Measurements from ENCODE around the gene GGNBP2. TPM values are rescaled to one million over a fixed set of nuclear protein-coding genes. Genes with fewer than 3 reads are reported as not detected.

Gene GGNBP2
- total RNA-seq, 1 experiment from 2014 or later: 54.1 TPM

GRCh38 chr17:36550491-36551417 is 6.0 kb downstream of the GGNBP2 start:
- DNase-seq (ENCODE audit: low read depth): no peak

DNA sequence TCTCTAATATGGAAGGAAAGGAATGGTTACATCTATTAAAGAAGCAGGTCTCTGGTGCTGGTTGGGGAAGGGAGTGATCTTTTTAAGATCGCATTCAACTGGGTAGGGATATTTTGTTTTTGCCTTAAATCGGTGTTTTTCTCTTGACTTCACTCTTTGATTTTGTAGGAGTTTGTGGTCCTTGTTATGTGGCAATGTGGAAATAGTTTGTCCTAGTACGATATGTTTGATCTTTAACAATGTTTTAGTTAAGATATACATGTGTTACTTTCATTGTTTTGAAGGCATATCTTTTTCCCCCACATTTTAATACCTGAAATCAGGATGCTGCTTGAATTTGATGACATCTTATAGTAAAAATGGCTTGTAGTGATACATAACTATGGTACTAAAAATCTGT is 8.7 kb downstream of the GGNBP2 start:
- no peak for DNase-seq (ENCODE audit: low read depth)

GRCh38 chr17:36566081-36566480 is 21.4 kb downstream of the GGNBP2 start:
- DNase-seq (ENCODE audit: low read depth): no peak

DNA sequence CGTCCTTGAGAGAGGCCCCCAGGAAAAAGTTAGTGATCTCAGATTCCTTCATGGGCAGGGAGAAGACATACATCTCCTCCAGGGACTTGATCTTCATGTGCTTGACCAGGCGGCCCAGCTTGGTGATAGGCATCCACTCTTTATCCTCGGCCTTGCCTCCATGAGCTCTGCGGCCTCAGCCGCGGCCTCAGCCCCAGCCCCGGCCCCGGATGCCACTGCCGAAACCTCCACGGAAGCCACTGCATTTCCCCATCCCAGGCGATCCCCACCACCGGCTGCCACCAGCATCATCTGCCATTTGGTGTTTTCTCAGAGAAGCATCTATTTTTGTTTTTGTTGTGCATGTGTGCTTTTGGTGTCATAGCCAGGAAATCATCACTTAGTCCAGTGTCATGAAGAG is 30.3 kb downstream of the GGNBP2 start:
- no peak for DNase-seq (ENCODE audit: low read depth)

DNA sequence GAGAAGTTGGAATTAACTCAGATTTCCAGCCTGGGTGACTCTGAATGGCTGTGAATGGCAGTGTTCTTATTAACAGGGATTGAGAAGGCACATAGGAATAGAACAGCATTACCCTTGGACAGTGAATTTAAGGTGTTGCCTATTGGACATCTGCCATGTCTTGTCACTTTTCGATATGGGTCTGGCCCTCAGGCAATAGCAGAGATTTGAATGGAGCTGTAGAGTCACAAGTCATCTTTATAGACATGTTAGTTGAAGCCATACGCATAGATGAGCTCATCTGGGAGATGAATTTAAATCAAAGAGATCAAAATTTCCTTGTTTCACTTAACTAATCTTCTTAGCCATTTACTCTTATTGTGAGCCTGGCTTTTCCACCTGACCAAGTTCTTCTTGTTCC is 32.1 kb downstream of the GGNBP2 start:
- DNase-seq (ENCODE audit: low read depth): no peak

DNA sequence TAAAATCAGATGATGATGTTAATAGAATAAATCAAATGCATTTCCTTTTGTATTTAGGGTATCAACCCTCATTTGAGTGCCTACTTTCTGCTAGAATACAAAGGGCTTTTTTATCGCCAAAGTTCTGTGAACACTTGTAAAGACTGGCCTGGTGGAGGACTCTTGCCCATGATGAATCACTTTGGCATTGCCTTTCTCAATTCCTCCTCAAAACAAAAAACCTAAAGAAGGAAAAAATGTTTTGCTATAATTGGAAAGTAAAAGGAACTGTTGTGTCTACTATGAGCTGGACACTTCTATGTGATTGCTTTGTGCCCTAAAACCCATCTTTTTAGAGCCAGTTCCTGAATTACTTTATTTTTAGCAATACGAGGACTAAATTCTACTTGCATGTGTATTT is 34.0 kb downstream of the GGNBP2 start:
- DNase-seq (ENCODE audit: low read depth): no peak

DNA sequence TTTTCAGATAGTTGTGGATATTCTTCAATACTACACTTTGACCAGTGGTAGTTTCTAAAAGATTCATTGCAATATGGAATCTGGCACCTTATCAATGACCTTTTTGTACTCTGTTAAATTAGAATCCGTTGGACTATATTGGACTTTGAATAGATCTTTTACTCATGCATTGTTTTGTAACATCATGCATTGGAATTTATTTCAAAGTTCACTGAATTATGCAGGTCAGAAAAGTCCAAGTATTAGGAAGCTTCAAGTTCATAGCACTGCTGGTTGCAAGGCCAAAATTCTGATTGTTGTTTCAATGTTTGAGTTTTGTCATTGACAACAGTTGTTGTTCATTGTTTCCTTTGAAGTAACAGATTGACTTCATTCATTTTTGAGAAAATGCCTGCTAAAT is 39.1 kb downstream of the GGNBP2 start:
- no peak for DNase-seq (ENCODE audit: low read depth)

DNA sequence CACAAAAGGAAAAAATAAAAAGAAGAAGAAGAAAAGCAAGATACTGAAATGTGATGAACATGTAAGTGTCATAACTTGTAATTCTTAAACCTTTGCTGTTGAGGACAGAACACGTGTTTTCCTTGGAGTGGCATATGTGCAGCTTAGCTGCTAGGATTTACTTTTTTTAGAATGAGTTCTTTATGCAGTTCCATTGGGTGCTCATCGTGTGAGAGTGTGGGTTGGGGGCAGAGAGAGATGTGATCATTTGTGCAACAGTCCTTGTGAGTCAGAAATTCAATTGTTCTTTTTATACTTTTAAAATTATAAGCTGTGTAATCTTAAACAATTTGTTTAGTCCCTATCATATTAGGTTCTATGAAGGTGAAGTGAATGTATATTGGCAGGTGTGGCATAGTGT is 41.4 kb downstream of the GGNBP2 start:
- no peak for DNase-seq (ENCODE audit: low read depth)

GRCh38 chr17:36590082-36590481 is 45.4 kb downstream of the GGNBP2 start:
- DNase-seq (ENCODE audit: low read depth): no peak

- peak; percentile 53 for DNase-seq (ENCODE audit: low read depth)
Measured at GRCh38 chr17:36591434-36592315, 47.0 kb downstream of the GGNBP2 start, which contains the start of gene DHRS11. Gene DHRS11, plus strand, starts transcription at chr17:36591879. Its CDS starts 131 bp downstream, at chr17:36592010.

- no peak for DNase-seq (ENCODE audit: low read depth)
Measured at GRCh38 chr17:36592316-36592715, 47.6 kb downstream of the GGNBP2 start.

DNA sequence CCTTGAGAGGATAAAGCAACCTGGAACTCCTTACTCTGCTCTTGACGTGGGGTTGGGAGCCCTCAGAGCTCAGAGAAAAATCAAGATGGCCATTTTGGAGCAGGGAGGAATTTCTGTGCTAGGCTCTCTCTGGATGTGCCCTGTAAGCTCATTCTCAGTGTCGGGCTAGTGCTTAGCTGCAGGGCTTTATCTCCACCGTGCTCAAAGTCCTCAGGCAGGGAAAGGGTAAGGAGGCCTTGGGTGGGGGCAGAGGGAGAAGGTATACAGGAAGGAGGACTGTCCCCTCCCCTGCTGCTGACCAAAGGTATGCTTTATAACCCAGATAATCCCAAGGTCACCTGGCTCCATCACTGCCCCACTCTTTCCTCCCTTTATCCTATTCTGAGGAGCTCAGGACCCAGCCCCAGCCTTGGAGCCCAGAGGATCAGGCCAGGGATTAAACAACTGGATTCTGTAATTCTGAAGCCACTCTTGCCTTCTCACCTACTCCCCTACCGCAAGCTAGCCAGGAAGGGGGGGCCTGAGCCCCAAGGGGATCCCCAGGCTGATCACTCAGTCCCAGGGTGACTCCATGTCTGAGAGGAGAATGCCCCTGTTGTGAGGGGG is 48.1 kb downstream of the GGNBP2 start:
- no peak for DNase-seq (ENCODE audit: low read depth)

GRCh38 chr17:36593656-36594316 is 49.1 kb downstream of the GGNBP2 start:
- no peak for DNase-seq (ENCODE audit: low read depth)

DNA sequence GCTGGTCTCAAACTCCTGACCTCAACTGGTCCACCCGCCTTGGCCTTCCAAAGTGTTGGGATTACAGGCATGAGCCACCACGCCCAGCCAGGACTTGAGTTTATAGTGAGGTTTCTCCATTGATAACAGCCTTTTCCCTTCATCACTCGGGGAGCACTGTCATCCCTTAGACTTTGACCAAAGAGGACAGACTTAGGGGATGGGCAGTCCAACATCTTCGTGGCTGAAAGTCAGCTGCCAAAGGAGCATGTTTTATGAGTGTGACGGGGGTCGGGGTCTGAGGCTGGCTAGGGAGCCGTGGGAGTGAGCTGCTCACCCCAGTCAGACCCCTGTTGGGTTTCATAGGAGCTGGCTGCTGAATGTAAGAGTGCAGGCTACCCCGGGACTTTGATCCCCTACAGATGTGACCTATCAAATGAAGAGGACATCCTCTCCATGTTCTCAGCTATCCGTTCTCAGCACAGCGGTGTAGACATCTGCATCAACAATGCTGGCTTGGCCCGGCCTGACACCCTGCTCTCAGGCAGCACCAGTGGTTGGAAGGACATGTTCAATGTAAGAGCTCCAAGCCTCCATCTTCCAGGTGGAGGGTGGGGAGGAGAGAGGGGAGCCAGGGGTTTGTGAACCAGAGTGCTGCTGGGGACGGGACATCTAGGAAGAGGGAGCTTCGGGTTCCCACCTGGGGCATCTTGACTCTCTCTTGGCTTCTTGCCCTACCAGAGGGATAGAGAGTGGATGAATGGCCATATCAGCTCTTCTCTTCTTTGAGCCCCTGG is 50.1 kb downstream of the GGNBP2 start:
- no peak for DNase-seq (ENCODE audit: low read depth)

- no peak for DNase-seq (ENCODE audit: low read depth)
Measured at GRCh38 chr17:36597226-36597625, 52.5 kb downstream of the GGNBP2 start.

DNA sequence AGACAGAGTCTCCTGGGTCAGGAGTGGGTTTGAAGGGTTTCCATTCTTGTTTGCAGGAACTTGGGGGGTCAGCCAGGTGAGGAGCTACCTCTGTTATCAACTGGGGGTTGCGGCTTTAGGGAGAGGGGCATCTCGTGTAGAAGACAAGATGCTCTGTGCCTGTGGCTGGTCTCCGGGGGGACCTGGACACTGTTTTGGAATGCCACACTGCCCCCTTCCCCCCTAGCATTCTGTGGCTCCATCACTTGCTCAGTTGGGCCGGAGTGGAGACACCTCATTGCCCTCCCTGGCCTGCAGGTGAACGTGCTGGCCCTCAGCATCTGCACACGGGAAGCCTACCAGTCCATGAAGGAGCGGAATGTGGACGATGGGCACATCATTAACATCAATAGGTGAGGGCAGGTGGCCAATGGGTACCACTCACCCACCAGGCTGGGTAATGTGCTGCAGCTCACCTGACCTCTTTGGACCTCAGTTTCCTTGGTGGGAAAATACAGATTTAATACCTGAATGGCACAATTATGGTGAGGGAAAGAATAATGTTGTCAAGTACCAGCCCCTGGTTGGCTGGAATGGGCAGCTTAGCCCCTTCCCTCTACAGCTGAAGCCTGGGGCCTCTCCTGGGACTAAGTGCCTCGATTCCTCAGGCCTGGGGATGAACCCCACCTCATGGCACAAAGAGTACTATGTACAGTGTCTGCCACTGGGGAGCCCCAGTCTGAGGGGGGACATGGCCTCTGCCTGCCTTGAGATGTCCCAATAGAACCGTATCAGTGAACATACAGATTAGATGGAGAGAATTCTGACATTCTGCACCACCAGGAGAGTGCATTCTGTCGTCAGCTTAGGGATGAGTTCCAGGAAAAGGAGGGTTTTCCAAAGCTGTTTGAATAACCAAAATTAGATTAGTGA is 53.4 kb downstream of the GGNBP2 start:
- DNase-seq (ENCODE audit: low read depth): no peak

DNA sequence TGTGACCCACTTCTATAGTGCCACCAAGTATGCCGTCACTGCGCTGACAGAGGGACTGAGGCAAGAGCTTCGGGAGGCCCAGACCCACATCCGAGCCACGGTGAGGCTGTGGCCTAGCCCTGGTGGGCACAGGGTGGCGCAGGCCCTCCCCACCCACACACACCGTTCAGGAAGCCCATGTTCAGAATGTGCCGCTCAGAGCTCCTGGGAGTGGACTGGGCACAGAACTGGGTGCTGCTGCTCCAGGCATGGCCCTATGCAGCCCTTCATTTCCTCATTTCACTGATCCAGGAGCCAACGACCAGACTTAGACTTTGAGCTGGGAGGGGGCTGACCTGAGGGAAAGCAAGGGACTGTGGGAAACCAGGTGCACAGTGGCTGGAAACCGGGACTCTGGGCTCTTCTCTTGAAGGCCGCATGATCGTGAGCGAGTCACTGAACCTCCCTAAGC is 54.3 kb downstream of the GGNBP2 start:
- no peak for DNase-seq (ENCODE audit: low read depth)

DNA sequence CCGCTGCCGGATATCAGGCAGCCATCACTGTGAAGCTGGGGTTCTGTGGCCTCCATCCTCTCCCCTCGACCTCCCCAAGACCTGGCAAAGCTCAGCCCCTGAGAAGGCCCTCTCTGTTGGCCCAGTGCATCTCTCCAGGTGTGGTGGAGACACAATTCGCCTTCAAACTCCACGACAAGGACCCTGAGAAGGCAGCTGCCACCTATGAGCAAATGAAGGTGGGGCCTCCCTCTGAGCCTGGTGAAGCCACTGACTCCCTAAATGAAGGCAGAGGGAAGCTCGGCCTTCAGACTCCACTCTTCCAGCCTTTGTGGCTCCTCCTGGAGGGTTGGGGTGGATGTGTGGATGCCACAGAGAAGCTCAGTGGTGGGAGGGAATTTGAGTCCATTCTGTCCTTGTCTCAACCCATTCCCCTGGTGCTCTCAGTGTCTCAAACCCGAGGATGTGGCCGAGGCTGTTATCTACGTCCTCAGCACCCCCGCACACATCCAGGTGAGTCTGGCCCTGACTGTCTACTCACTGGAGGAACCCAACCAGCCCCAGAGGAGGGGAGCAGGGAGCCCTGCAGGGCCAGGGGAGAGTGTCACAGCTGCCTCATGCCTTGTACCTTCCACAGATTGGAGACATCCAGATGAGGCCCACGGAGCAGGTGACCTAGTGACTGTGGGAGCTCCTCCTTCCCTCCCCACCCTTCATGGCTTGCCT is 55.0 kb downstream of the GGNBP2 start:
- no peak for DNase-seq (ENCODE audit: low read depth)

GRCh38 chr17:36600465-36600864 is 55.7 kb downstream of the GGNBP2 start:
- DNase-seq (ENCODE audit: low read depth): no peak

All from HT1080 (cell line).